NCI-H1436 treated with DMSO at 0.1 percent for 48 hours (cell line): ENCODE data around the gene SRP9.
A peak's percentile ranks its signal among the peaks of the same experiment; 100 is the strongest.
"Not testable (repeated sequence)": the region's sequence is repeated elsewhere in the genome, so short reads cannot be mapped to it uniquely, and the experiment has no call there.

Experiments used
- DNase-seq: peaks from one replicate; lab custom pipeline; 2025; lab: John Stamatoyannopoulos, UW

SRP9 gene

DNA sequence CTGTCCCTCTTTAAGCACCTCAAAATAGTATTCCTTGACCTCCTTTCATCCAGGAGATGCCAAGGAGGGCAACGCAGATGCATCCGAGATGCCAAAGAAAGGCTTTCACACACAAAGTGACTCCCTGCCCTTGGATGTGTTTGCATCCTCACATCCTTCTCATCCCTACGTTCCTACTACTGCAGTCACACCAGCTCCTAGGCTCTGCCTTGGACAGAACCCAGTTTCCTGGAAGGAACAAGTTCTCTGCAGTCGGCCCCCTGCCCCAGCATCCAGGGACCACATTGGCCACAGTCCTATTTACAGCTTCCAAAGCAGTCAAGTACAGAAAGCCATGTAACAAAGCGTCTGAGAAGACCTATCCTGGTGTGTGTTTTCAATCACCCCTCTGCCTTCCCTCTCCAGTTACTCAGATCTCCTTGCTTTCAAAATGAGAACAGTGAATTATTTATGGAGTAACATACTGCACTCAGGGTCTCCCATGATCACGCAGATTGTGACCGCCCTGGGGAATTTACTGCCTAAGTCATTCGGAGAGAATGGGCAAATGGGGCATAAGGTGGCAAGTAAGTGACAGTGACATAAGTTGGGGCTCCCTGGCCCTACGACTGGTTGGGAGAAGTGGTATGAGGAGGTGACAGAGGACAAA, 21.8 kb upstream of the SRP9 start:
- no peak for DNase-seq

GRCh38 chr1:225757927-225758656, 19.5 kb upstream of the SRP9 start:
- DNase-seq = no peak

GRCh38 chr1:225759972-225760371, 17.7 kb upstream of the SRP9 start:
- not testable (repeated sequence) for DNase-seq

- no peak for DNase-seq
Observed at GRCh38 chr1:225760531-225760930, 17.1 kb upstream of the SRP9 start.

GRCh38 chr1:225761395-225761794, 16.2 kb upstream of the SRP9 start:
- not testable (repeated sequence) for DNase-seq

GRCh38 chr1:225762002-225762441, 15.6 kb upstream of the SRP9 start:
- peak; percentile 51 for DNase-seq

GRCh38 chr1:225762444-225762843, 15.2 kb upstream of the SRP9 start:
- no peak for DNase-seq

DNA sequence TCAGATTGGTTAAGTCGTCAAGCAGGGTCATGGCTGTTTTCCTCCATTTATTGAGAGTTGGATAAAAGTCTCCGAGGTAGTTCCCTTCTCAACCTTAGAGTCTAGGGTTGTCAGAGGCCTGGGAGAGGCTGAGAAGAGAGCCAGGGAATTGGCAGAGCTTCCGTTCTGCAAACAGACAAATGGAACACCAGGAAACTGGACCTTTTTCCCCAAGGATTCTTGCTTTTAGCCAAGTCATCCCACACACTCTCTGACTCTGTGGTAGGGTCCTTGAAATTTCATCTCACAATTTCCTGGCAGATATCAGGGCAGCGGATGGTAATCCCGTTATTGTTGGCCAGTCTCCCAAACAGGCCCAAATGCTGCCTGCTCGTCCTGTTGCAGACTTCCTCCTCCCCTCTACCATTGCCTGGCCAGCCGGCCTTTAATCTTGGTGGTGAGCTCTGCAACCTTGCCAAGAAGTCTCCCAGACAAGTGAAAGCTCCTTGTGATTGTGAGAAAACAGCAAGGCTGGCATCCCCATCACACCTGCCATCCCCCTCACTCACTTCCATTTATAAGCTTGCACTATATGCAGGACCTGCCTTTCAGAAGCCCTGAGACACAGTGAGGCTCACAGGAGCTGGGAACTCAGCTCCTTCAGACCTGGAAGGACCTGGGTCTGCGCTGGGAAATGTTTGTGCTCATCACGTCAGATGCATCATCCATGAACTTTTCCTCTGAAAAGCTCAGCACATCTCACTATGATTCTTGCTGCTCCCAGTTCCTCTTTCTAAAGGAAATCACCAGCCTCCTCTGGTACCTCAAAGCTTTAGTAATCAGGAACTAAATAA, 13.7 kb upstream of the SRP9 start:
- no peak for DNase-seq

DNA sequence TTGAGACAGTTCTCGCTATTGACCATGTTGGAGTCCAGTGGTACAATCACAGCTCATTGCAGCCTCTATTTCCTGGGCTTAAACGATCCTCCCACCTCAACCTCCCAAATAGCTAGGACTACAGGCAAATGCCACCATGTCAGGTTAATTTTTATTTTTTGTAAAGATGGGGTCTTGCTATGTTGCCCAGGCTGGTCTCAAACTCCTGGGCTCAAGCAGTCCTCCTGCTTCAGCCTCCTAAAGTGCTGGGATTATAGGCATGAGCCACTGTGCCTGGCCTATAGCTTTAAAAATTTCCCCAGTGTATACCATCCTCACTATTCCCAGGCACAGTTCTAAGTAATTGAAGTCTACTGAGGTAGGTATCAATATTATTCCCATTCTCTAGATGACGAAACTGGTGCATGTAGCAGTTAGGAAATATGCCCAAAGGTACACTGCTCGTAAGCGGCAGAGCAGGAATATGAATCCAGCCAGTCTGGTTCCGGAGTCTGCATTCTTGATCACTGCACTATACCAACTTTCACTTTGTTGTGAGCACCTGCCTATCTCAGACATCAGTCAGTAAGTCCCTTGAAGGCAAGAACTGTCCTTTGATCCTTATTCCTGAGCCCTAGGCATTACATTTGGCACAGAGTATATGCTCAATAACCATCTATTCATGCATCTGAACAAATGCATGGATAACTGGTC, 11.5 kb upstream of the SRP9 start:
- no peak for DNase-seq

GRCh38 chr1:225766967-225767633, 10.5 kb upstream of the SRP9 start:
- DNase-seq = peak; percentile 76

- DNase-seq = peak; percentile 35
Observed at GRCh38 chr1:225767634-225768540, 9.7 kb upstream of the SRP9 start.

GRCh38 chr1:225768662-225769426, 8.8 kb upstream of the SRP9 start:
- DNase-seq = no peak

- no peak for DNase-seq
Observed at GRCh38 chr1:225769687-225770086, 7.9 kb upstream of the SRP9 start.

DNA sequence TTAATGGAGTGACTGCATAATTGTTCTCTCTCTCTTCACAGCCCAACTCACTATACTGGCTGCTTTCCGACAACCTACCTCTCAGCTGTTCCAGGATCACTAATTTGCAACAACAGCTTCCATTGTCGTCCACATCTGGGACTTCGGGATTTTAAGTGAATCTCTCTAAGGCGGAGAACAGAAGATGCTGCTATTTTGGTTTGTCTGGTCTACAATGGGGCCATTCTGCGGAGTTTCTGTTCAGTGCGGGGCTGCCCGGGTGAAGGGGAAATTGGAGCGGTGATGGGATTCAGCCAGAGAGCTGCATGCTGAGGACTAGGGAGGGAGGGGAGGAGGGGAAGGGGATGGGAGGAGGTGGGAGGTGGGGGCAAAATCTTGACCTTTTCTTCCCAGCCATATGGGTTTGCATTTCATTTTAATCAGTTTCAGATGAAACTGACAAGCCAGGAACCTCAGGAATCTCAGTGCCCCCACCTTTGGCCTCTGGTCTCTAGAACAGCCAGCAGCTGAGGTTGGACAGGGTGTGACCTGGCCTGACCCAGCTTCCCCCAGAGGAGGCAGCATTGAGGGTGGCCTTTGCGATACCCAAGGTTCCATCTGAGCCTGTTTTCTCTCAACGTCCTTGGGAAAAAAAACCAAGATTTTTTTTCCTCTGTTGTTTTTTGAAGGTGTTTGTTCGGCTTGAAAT, 6.9 kb upstream of the SRP9 start:
- no peak for DNase-seq

DNA sequence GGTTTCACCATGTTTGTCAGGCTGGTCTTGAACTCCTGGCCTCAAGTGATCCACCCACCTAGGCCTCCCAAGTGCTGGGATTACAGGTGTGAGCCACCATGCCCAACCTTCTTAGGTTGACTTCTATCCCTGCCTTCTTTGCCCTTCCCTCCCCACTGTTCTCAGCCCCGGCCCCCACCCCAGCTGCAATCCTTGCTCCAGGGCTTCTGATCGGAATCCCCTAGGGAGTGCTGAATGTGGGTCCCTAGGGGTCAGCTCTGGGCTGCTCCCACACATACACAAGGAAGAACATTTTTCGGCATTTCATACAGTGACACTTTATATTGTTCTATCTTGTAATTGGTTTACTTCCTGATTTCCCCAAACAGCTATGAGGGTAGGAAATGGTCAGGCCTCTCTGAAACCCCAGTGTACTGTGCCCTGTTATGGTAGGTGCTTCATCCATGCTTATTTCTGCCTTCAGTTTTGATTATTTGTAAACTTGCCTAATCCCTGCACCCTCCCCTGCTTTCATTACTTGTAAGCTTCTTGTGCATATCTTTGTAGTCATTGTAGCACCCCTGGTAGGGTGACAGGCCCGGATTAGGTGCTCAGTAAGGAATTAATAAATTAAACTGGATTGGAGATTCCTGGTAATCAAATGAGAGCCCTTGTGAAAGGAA, 5.8 kb upstream of the SRP9 start:
- no peak for DNase-seq

- peak; percentile 82 for DNase-seq
Observed at GRCh38 chr1:225772323-225772768, 5.3 kb upstream of the SRP9 start.

DNA sequence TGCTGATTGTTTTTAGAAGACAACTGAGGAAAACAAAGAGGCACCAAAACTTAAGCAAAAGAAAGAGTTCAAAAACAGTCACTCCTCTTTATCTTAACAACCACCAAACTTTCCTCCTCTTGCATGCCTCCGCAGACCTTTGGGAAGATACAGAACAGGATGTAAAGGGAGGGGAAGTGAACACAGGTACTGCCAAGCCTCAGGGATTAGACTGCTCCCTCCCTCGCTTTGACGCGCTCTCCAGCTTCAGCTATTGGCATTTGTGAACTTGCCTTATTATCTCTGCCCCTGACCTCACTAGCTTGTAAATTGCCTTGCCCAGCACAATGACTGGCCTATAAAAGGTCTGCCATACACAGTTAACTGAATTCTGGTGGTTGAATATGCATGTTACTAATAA, 4.8 kb upstream of the SRP9 start:
- DNase-seq = no peak
